Measurements from ENCODE around the gene LILRA2. TPM values are rescaled to one million over a fixed set of nuclear protein-coding genes. Genes with fewer than 3 reads are reported as not detected.
"Not testable (repeated sequence)": the region's sequence is repeated elsewhere in the genome, so short reads cannot be mapped to it uniquely, and the experiment has no call there.

The LILRA2 gene
- total RNA-seq, 2 experiments from 2014 or later, result 0.14 TPM; not detected in 1

DNA sequence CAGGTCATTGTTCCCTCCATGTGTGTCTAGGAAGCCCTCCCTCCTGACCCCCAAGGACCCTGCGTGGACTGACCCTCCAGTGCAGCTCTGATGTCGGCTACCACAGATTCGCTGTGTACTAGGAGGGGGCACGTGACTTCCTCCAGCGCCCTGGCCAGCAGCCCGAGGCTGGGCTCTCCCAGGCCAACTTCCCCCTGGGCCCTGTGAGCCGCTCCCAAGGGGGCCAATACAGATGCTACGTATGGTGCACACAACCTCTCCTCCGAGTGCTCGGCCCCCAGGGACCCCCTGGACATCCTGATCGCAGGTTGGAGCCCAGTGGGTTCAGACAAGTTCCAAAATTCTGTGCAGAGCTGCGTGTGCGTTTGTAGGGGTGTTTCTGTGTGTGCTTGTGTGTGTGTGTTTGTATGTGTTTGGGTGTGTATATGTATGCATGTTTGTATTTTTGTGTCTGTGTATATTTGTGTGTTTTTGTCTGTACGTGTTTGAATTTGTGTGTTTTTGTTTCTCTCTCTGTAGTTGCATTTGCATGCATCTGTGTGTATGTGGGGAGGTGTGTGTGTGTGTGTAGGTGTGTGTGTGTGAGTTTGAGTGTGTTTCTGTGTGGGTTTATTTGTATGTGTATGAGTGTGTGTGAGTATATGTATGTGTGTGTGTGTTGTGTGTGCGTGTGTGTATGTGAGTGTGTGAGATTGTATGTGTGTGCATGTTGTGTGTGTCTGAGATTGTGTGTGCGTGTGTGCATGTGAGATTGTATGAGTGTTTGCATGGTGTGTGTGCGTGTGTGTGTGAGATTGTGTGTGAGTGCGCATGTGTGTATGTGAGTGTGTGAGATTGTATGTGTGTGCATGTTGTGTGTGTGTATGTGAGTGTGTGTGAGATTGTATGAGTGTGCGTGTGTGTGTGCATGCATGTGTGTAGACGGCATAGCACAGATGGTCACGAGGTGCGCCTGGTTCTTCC, 21.4 kb upstream of the LILRA2 start:
- H3K4me1 Mint-ChIP-seq, result peaks cover 10% of the 10 kb centered on the region
- CTCF ChIA-PET, result interaction anchor here (0.7 kb wide), 1 partner anchor 122 kb away, joined by 3 read pairs; no protein-coding TSS in a partner anchor
- peaks cover 5% of the 10 kb centered on the region for H3K9me3 Mint-ChIP-seq (ENCODE audit: low read depth)
- peaks cover 2% of the 10 kb centered on the region for H3K27me3 Mint-ChIP-seq
- no peak overlapping the region for H3K27ac Mint-ChIP-seq
- no peaks in the 10 kb centered on the region for H3K36me3 Mint-ChIP-seq
- ATAC-seq, result no peak
- DNase-seq, result no peak
- no peak overlapping the region for H3K4me3 Mint-ChIP-seq

GRCh38 chr19:54552913-54553310, 20.7 kb upstream of the LILRA2 start:
- Mint-ChIP-seq H3K27me3 (peaks cover 2% of the 10 kb centered on the region), H3K27ac (no peak overlapping the region), H3K4me1 (peaks cover 10% of the 10 kb centered on the region), H3K9me3 (ENCODE audit: low read depth) (peaks cover 5% of the 10 kb centered on the region), H3K36me3 (no peaks in the 10 kb centered on the region), H3K4me3 (no peak overlapping the region)
- DNase-seq (no peak), ATAC-seq (no peak)
- CTCF ChIA-PET, result no interaction called here

DNA sequence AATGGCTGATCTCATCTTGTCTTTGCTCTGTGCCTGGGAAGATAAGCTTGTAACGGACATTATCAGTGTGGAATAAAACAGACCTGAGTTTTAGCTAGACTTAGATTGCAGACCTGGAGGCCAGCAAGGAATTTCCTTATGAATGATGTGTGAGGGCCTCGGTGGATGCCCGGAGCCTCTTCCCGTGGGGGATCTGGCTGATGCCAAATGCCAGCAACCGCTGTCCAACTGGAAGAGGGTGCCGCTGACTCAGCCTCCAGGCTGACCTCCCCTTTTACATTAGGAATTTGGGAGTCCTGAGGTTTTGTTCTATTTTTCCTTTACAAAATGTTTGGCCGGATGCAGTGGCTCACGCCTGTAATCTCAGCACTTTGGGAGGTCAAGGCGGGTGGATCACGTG, 19.6 kb upstream of the LILRA2 start:
- CTCF ChIA-PET, result no interaction called here
- peaks cover 8% of the 10 kb centered on the region for H3K27me3 Mint-ChIP-seq

DNA sequence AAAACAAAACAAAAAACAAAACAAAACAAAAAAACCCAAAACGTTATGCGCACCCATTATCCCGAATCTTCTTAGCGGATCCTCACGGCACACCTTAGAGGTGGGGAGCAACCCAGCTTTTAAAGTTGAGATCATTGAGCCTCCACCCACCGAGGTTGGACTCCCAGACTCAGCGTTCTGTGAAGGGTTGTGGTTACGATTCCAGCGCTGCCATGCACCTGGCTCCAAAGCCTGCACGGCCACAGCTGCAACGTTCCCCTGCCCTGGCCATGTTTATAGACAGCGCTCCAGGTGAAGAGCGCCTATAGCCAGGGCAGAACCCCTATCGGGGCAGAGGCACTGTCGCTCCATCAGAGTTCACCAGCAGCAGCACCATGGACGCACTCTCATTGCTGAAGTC, 18.7 kb upstream of the LILRA2 start:
- DNase-seq (no peak), ATAC-seq (no peak)
- no peak overlapping the region for H3K27ac Mint-ChIP-seq
- peaks cover 8% of the 10 kb centered on the region for H3K27me3 Mint-ChIP-seq
- peaks cover 5% of the 10 kb centered on the region for H3K9me3 Mint-ChIP-seq (ENCODE audit: low read depth)
- H3K36me3 Mint-ChIP-seq, result no peaks in the 10 kb centered on the region
- peaks cover 10% of the 10 kb centered on the region for H3K4me1 Mint-ChIP-seq
- CTCF ChIA-PET, result no interaction called here
- no peak overlapping the region for H3K4me3 Mint-ChIP-seq

More for the DNA sequence above, 19.6 kb upstream of the LILRA2 start:
- H3K27ac Mint-ChIP-seq, result no peak overlapping the region
- H3K36me3 Mint-ChIP-seq, result no peaks in the 10 kb centered on the region
- ATAC-seq (no peak), DNase-seq (no peak)
- H3K9me3 Mint-ChIP-seq (ENCODE audit: low read depth), result peaks cover 5% of the 10 kb centered on the region
- peaks cover 10% of the 10 kb centered on the region for H3K4me1 Mint-ChIP-seq
- no peak overlapping the region for H3K4me3 Mint-ChIP-seq

GRCh38 chr19:54556194-54556593, 17.4 kb upstream of the LILRA2 start:
- Mint-ChIP-seq H3K27ac (no peak overlapping the region), H3K27me3 (peaks cover 6% of the 10 kb centered on the region), H3K4me1 (peaks cover 5% of the 10 kb centered on the region), H3K9me3 (ENCODE audit: low read depth) (peaks cover 5% of the 10 kb centered on the region), H3K36me3 (no peaks in the 10 kb centered on the region), H3K4me3 (no peak overlapping the region)
- DNase-seq (no peak), ATAC-seq (no peak)
- CTCF ChIA-PET, result no interaction called here

- CTCF ChIA-PET, result interaction anchor here (0.5 to 1.0 kb wide), 2 partner anchors 77 to 584 kb away, joined by 3 read pairs; no protein-coding TSS in a partner anchor
- no peaks in the 10 kb centered on the region for H3K9me3 Mint-ChIP-seq (ENCODE audit: low read depth)
Measured at GRCh38 chr19:54558339-54558738, 15.3 kb upstream of the LILRA2 start.

DNA sequence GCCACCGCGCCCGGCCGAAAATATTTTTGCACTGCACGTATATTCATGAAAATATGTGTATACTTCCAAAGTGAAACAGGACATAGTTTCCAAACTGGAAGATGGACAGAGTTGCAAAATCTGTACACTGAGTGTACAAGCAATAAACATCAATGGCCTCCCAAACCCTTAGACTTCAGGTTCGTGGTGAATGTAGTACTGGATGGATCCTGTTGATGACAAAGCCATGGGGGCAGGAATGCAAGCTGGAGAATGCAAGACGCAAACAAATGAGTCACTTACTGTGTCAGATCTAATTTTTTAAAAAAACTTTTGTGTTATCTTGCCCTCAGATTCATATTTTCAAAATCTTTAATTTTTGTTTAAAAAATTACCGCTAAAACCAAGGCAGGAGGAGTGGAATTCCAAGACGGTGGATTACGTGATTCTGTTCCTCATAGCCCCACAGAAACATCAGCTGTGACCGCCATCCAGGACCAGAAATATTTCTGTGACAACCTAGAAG, 12.7 kb upstream of the LILRA2 start:
- H3K36me3 Mint-ChIP-seq, result no peaks in the 10 kb centered on the region
- CTCF ChIA-PET, result no interaction called here
- peaks cover 11% of the 10 kb centered on the region for H3K27me3 Mint-ChIP-seq
- no peaks in the 10 kb centered on the region for H3K9me3 Mint-ChIP-seq (ENCODE audit: low read depth)
- no peak overlapping the region for H3K27ac Mint-ChIP-seq
- no peak overlapping the region for H3K4me3 Mint-ChIP-seq
- ATAC-seq (no peak), DNase-seq (no peak)
- H3K4me1 Mint-ChIP-seq, result no peaks in the 10 kb centered on the region

More at GRCh38 chr19:54558339-54558738, 15.3 kb upstream of the LILRA2 start:
- DNase-seq (no peak), ATAC-seq (no peak)
- Mint-ChIP-seq H3K27me3 (peaks cover 6% of the 10 kb centered on the region), H3K36me3 (no peaks in the 10 kb centered on the region), H3K4me3 (no peak overlapping the region), H3K4me1 (no peaks in the 10 kb centered on the region), H3K27ac (no peak overlapping the region)

- H3K4me1 Mint-ChIP-seq, result no peaks in the 10 kb centered on the region
- ATAC-seq (no peak), DNase-seq (no peak)
- CTCF ChIA-PET, result no interaction called here
- H3K36me3 Mint-ChIP-seq, result no peaks in the 10 kb centered on the region
- peaks cover 19% of the 10 kb centered on the region for H3K27me3 Mint-ChIP-seq
- H3K9me3 Mint-ChIP-seq (ENCODE audit: low read depth), result no peaks in the 10 kb centered on the region
- H3K4me3 Mint-ChIP-seq, result no peak overlapping the region
- no peak overlapping the region for H3K27ac Mint-ChIP-seq
Measured at GRCh38 chr19:54561840-54562239, 11.8 kb upstream of the LILRA2 start.

GRCh38 chr19:54563206-54563605, 10.4 kb upstream of the LILRA2 start:
- H3K27ac Mint-ChIP-seq; DNase-seq; ATAC-seq; CTCF ChIA-PET; H3K9me3 Mint-ChIP-seq (ENCODE audit: low read depth); H3K36me3 Mint-ChIP-seq; H3K4me3 Mint-ChIP-seq; H3K4me1 Mint-ChIP-seq: not testable (repeated sequence)
- H3K27me3 Mint-ChIP-seq, result peaks cover 25% of the 10 kb centered on the region

- no peak overlapping the region for H3K4me3 Mint-ChIP-seq
- H3K4me1 Mint-ChIP-seq, result peaks cover 12% of the 10 kb centered on the region
- H3K27ac Mint-ChIP-seq, result no peak overlapping the region
- CTCF ChIA-PET, result no interaction called here
- no peak for DNase-seq
- H3K27me3 Mint-ChIP-seq, result peaks cover 51% of the 10 kb centered on the region
- H3K36me3 Mint-ChIP-seq, result no peaks in the 10 kb centered on the region
- no peak for ATAC-seq
- no peaks in the 10 kb centered on the region for H3K9me3 Mint-ChIP-seq (ENCODE audit: low read depth)
Measured at GRCh38 chr19:54570316-54570715, 3.3 kb upstream of the LILRA2 start.

- H3K4me3 Mint-ChIP-seq; CTCF ChIA-PET; H3K9me3 Mint-ChIP-seq (ENCODE audit: low read depth); DNase-seq; ATAC-seq; H3K36me3 Mint-ChIP-seq; H3K27ac Mint-ChIP-seq: not testable (repeated sequence)
- H3K4me1 Mint-ChIP-seq, result peaks cover 12% of the 10 kb centered on the region
- peaks cover 38% of the 10 kb centered on the region for H3K27me3 Mint-ChIP-seq
Measured at GRCh38 chr19:54571715-54572615, 1.6 kb upstream of the LILRA2 start.

DNA sequence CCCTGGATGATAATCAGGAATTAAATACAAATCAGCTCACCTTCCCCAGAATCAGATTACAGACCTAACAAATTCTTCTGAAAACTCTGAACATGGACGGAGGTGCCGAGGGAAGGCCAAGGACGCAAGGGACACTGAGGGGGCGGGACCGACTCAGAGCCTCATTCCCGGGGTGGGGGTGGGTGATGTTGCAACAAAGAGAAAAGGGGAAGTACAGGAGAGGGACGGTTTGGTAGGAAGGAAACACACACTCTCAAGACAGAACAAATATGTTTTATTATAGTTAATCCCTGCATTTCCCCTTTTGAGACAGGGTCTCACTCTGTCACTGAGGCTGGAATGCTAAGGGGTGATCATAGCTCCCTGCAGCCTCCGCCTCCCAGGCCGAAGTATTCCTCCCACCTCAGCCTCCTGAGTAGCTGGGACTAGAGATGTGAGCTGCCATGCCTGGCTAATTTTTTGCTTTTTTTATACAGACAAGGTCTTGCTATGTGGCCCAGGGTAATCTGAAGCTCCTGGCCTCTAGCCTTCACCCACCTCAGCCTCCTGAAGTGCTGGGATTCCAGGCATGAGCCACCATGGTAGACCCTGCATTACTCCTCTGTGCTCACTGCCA, 786 bp upstream of the LILRA2 start:
- H3K4me1 Mint-ChIP-seq, result peaks cover 12% of the 10 kb centered on the region
- H3K27ac Mint-ChIP-seq, result no peak overlapping the region
- no peak overlapping the region for H3K4me3 Mint-ChIP-seq
- H3K9me3 Mint-ChIP-seq (ENCODE audit: low read depth), result no peaks in the 10 kb centered on the region
- CTCF ChIA-PET, result no interaction called here
- no peaks in the 10 kb centered on the region for H3K36me3 Mint-ChIP-seq
- peaks cover 34% of the 10 kb centered on the region for H3K27me3 Mint-ChIP-seq
- no peak for DNase-seq
- ATAC-seq, result no peak

DNA sequence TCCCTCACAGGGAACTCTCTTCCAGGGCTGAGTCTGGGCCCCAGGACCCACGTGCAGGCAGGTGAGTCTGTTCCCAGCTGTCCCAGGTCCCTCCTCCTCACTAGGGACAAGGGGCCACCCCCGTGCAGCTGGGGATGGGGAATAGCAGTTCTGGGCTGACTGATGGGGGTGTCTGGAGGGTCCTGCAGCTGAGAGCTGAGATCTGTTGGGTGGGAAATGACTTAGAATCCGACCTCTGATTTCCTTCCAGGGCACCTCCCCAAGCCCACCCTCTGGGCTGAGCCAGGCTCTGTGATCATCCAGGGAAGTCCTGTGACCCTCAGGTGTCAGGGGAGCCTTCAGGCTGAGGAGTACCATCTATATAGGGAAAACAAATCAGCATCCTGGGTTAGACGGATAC, 461 bp downstream of the LILRA2 start:
- no peak overlapping the region for H3K27ac Mint-ChIP-seq
- H3K4me3 Mint-ChIP-seq, result no peak overlapping the region
- DNase-seq (no peak), ATAC-seq (no peak)
- no peaks in the 10 kb centered on the region for H3K36me3 Mint-ChIP-seq
- peaks cover 6% of the 10 kb centered on the region for H3K4me1 Mint-ChIP-seq
- H3K27me3 Mint-ChIP-seq, result peaks cover 24% of the 10 kb centered on the region
- CTCF ChIA-PET, result no interaction called here
- H3K9me3 Mint-ChIP-seq (ENCODE audit: low read depth), result no peaks in the 10 kb centered on the region

Data from activated CD8-positive, alpha-beta memory T cell treated with anti-CD3 and anti-CD28 coated beads, Interleukin-2, amount 10 ng/mL, durations not matched to agents 7 days and 5 days (primary cell).